BJ (cell line): ENCODE data around the gene ZC3H7A. TPM values are rescaled to one million over a fixed set of nuclear protein-coding genes. Genes with fewer than 3 reads are reported as not detected.

Experiments
- CTCF ChIA-PET: fragments of 350-600 bp; formaldehyde crosslinking; extraction: SDS; loops from one replicate; lab custom pipeline; 2021; ENCODE audit warnings: antibody characterized with exemption, inconsistent platforms; lab: Yijun Ruan, JAX
- POLR2A ChIA-PET: fragments of 300-600 bp; sonication (Branson Sonifier 250); formaldehyde crosslinking; extraction: SDS; loops from one replicate; lab custom pipeline; 2021; ENCODE audit warnings: antibody characterized with exemption; lab: Charles Lee
- DNase-seq: peaks from one replicate; pipeline ENCODE4 v3.0.0-alpha.2; 2011; ENCODE audit warnings: low read depth
- H3K27me3 ChIP-seq: 2 replicates; pipeline ENCODE4 v1.6.0; 2011; ENCODE audit warnings: low read length; ENCODE audit not compliant: control insufficient read depth, insufficient read depth
- H3K36me3 ChIP-seq: 2 replicates; pipeline ENCODE4 v1.5.1; 2011; ENCODE audit warnings: low read length; ENCODE audit not compliant: control insufficient read depth, insufficient read depth
- H3K4me3 ChIP-seq: 2 replicates; pipeline ENCODE4 v1.5.1; 2011; ENCODE audit warnings: low read depth, mild to moderate bottlenecking, control low read depth, low read length
- CTCF ChIP-seq: IDR thresholded peaks from 2 replicates; pipeline ENCODE4 v1.5.1; 2011; ENCODE audit warnings: low read depth, mild to moderate bottlenecking, control low read depth, inconsistent platforms, low read length, moderate library complexity; ENCODE audit not compliant: insufficient read depth
- polyA plus RNA-seq: library from polyadenylated mRNA; depleted of rRNA; stranded (reverse); fragments of >200 nt; gene quantifications from 2 replicates; pipeline ENCODE4 v1.2.3, GENCODE V29; 2011

Gene ZC3H7A
- polyA plus RNA-seq, 1 experiment, result 30.4 TPM

- CTCF ChIA-PET, result no interaction called here
- no peaks in the 10 kb centered on the region for H3K27me3 ChIP-seq
- no peak overlapping the region for H3K4me3 ChIP-seq
- POLR2A ChIA-PET, result no interaction called here
- no peak for TF ChIP-seq CTCF
- H3K36me3 ChIP-seq, result peaks cover 11% of the 10 kb centered on the region
- no peak for DNase-seq
These were observed 75.1 kb downstream of the ZC3H7A start for GRCh38 chr16:11721781-11722467.

- DNase-seq, result no peak
- ChIA-PET POLR2A (no interaction called here), CTCF (interaction anchor here (1.3 kb wide), 1 partner anchor 22 kb away, joined by 3 read pairs; no protein-coding TSS in a partner anchor)
- peaks cover 5% of the 10 kb centered on the region for H3K36me3 ChIP-seq
- H3K4me3 ChIP-seq, result no peak overlapping the region
- TF ChIP-seq CTCF, result no peak
- no peaks in the 10 kb centered on the region for H3K27me3 ChIP-seq
These were observed 77.3 kb downstream of the ZC3H7A start for GRCh38 chr16:11719762-11720161.

- H3K27me3 ChIP-seq, result no peaks in the 10 kb centered on the region
- ChIA-PET CTCF (interaction anchor here (1.0 to 1.3 kb wide), 3 partner anchors 21 to 323 kb away, joined by 3 read pairs; no protein-coding TSS in a partner anchor), POLR2A (no interaction called here)
- H3K36me3 ChIP-seq, result peaks cover 5% of the 10 kb centered on the region
- no peak overlapping the region for H3K4me3 ChIP-seq
- TF ChIP-seq CTCF, result no peak
- DNase-seq, result no peak
These were observed 77.9 kb downstream of the ZC3H7A start for GRCh38 chr16:11719171-11719570.

- DNase-seq, result no peak
- POLR2A ChIA-PET, result no interaction called here
These were observed 79.2 kb downstream of the ZC3H7A start for GRCh38 chr16:11717811-11718210.

More at GRCh38 chr16:11717811-11718210, 79.2 kb downstream of the ZC3H7A start:
- Histone ChIP-seq H3K27me3 (no peaks in the 10 kb centered on the region), H3K4me3 (no peak overlapping the region), H3K36me3 (peaks cover 5% of the 10 kb centered on the region)
- no peak for TF ChIP-seq CTCF
- CTCF ChIA-PET, result interaction anchor here (1.4 to 1.5 kb wide), 2 partner anchors 185 to 319 kb away, joined by 3 to 4 read pairs; no protein-coding TSS in a partner anchor
